OCI-LY7 (cell line): ENCODE data around the gene NPFFR2. TPM values are rescaled to one million over a fixed set of nuclear protein-coding genes. Genes with fewer than 3 reads are reported as not detected.

Experiments
- BruUV-seq: library from RNA; stranded (reverse); fragments of 400-500 nt; replicated peaks from 2 replicates; lab custom pipeline; 2021; lab: Mats Ljungman, UMichigan
- CTCF ChIA-PET: fragments of 300-600 bp; sonication (Branson Sonifier 250); formaldehyde crosslinking; loops from one replicate; lab custom pipeline; 2022; ENCODE audit warnings: antibody characterized with exemption; ENCODE audit not compliant: unreplicated experiment; lab: Charles Lee
- POLR2A ChIA-PET: fragments of 300-600 bp; sonication (Branson Sonifier 250); formaldehyde crosslinking; loops from one replicate; lab custom pipeline; 2022; ENCODE audit warnings: antibody characterized with exemption; lab: Charles Lee
- DNase-seq: peaks from one replicate; pipeline ENCODE4 v3.0.0-alpha.2; 2015; ENCODE audit warnings: low spot score
- H2AFZ ChIP-seq: fragments of 200-600 bp; sonication (generic), shearing (Covaris generic); 2 replicates; pipeline ENCODE4 v1.6.1; 2014; ENCODE audit warnings: mild to moderate bottlenecking, antibody characterized with exemption, low read length, moderate library complexity
- H3K27ac ChIP-seq: fragments of 200-600 bp; sonication (generic); 2 replicates; pipeline ENCODE4 v1.5.1; 2014; ENCODE audit warnings: mixed run types, low read depth, mild to moderate bottlenecking, moderate library complexity, low read length, inconsistent platforms; ENCODE audit not compliant: poor library complexity, severe bottlenecking
- H3K36me3 ChIP-seq: fragments of 200-600 bp; sonication (generic); 2 replicates; pipeline ENCODE4 v1.6.1; 2014; ENCODE audit warnings: mild to moderate bottlenecking, antibody characterized with exemption, low read length, moderate library complexity, mixed read lengths; ENCODE audit not compliant: insufficient read depth
- H3K4me1 ChIP-seq: fragments of 200-600 bp; sonication (generic); 2 replicates; pipeline ENCODE4 v1.5.1; 2014; ENCODE audit warnings: mild to moderate bottlenecking, low read length; ENCODE audit not compliant: insufficient read depth, poor library complexity, severe bottlenecking
- H3K4me2 ChIP-seq: fragments of 200-600 bp; sonication (generic); 2 replicates; pipeline ENCODE4 v1.6.1; 2014; ENCODE audit warnings: mild to moderate bottlenecking, low read length
- H3K4me3 ChIP-seq: fragments of 200-600 bp; sonication (generic); 2 replicates; pipeline ENCODE4 v1.5.1; 2014; ENCODE audit warnings: mild to moderate bottlenecking, low read depth, low read length; ENCODE audit not compliant: poor library complexity, severe bottlenecking
- H3K79me2 ChIP-seq: fragments of 200-600 bp; sonication (generic); 2 replicates; pipeline ENCODE4 v1.6.1; 2016; ENCODE audit warnings: low read depth, mild to moderate bottlenecking, low read length, moderate library complexity, mixed read lengths; ENCODE audit not compliant: insufficient read depth
- H3K9me2 ChIP-seq: fragments of 200-600 bp; sonication (generic); 2 replicates; pipeline ENCODE4 v1.6.1; 2016; ENCODE audit warnings: mild to moderate bottlenecking, low read length, mixed read lengths; ENCODE audit not compliant: insufficient read depth
- H3K9me3 ChIP-seq: fragments of 200-600 bp; sonication (generic); 2 replicates; pipeline ENCODE4 v1.6.1; 2014; ENCODE audit warnings: mild to moderate bottlenecking, mixed run types, low read length, mixed read lengths
- H4K20me1 ChIP-seq: fragments of 200-600 bp; sonication (generic); 2 replicates; pipeline ENCODE4 v1.6.1; 2014; ENCODE audit warnings: mild to moderate bottlenecking, antibody characterized with exemption, low read length, moderate library complexity, mixed read lengths; ENCODE audit not compliant: insufficient read depth
- EZH2phosphoT487 ChIP-seq: fragments of 200-600 bp; sonication (generic); IDR thresholded peaks from 2 replicates; pipeline ENCODE4 v1.6.1; 2018; ENCODE audit warnings: low read depth, borderline replicate concordance, mild to moderate bottlenecking, mixed run types, antibody characterized with exemption, low read length, moderate library complexity, mixed read lengths
- intact Hi-C: fragments of 100-400 bp; cut with micrococcal nuclease; formaldehyde crosslinking; loops from one replicate; pipeline ENCODE4 v1.10.0; 2022; ENCODE audit not compliant: unreplicated experiment
- total RNA-seq, 2 experiments: library from RNA; depleted of rRNA in 1 of 2; stranded (reverse); fragments of >200 nt in 1 of 2; shearing (Covaris generic) in 1 of 2; gene quantifications; 2 replicates each; pipeline ENCODE4 v1.2.3, GENCODE V29; 2014 to 2022
- TF ChIP-seq, protein P1 (sequence below): fragments of 200-600 bp; sonication (generic); conservative IDR thresholded peaks from 2 replicates; pipeline ENCODE4 v1.5.1; 2014; ENCODE audit warnings: mild to moderate bottlenecking, antibody characterized with exemption, low read length, moderate library complexity, mixed read lengths

NPFFR2 gene
- total RNA-seq, 2 experiments from 2014 or later, result not detected

DNA sequence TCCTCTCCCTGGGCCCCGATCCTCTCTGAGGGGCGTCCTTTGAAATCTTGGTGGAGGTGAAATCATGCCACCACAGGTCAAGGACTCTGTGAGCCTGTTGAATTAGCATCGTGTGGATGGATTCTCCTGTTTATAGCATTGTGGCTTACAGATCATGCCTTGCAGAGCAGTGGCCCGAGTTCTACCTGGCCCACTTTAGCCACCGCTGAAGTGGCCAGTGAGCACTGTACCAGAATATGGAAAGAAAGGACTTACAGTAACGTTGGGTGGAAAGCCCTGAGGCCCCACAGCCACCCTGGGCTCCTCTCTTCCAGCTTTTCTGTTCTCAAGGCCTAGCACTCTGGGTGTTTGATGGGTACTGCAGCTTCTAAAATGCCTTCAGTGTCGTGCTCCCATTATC, 35.3 kb downstream of the NPFFR2 start:
- Histone ChIP-seq H3K36me3 (no peaks in the 10 kb centered on the region), H3K9me2 (no peaks in the 10 kb centered on the region), H3K4me2 (no peak overlapping the region), H3K27ac (no peak overlapping the region), H4K20me1 (no peaks in the 10 kb centered on the region), H3K4me1 (no peaks in the 10 kb centered on the region), H3K4me3 (no peak overlapping the region), H3K79me2 (no peaks in the 10 kb centered on the region), H2AFZ (no peak overlapping the region), H3K9me3 (no peaks in the 10 kb centered on the region)
- BruUV-seq, result no TSS peak
- ChIA-PET POLR2A (no interaction called here), CTCF (no interaction called here)
- intact Hi-C loops, result no loop called here
- TF ChIP-seq EZH2phosphoT487, result no peak
- TF ChIP-seq, protein P1, sequence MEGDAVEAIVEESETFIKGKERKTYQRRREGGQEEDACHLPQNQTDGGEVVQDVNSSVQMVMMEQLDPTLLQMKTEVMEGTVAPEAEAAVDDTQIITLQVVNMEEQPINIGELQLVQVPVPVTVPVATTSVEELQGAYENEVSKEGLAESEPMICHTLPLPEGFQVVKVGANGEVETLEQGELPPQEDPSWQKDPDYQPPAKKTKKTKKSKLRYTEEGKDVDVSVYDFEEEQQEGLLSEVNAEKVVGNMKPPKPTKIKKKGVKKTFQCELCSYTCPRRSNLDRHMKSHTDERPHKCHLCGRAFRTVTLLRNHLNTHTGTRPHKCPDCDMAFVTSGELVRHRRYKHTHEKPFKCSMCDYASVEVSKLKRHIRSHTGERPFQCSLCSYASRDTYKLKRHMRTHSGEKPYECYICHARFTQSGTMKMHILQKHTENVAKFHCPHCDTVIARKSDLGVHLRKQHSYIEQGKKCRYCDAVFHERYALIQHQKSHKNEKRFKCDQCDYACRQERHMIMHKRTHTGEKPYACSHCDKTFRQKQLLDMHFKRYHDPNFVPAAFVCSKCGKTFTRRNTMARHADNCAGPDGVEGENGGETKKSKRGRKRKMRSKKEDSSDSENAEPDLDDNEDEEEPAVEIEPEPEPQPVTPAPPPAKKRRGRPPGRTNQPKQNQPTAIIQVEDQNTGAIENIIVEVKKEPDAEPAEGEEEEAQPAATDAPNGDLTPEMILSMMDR, result no peak
- no peak for DNase-seq

DNA sequence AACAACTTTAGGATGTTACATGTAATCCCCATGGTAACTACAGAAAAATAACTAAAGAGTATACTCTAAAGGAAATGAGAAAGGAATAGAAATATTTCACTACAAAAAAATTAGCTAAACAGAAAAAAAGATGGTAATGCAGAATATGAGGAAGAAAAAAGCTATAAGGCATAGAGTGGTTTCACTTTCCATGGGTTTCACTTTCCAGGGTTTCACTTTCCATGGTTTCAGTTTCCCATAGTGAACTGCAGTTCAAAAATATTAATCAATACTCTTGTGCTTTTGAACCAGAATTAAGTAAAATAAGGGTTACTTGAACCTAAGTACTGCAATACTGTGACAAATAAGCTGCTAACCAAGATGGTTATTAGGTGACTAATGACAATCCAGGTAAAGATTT, 42.0 kb downstream of the NPFFR2 start:
- no peaks in the 10 kb centered on the region for H3K36me3 ChIP-seq
- no peaks in the 10 kb centered on the region for H3K9me2 ChIP-seq
- ChIA-PET CTCF (no interaction called here), POLR2A (interaction anchor here (0.5 kb wide), 1 partner anchor 368 kb away, joined by 3 read pairs; no protein-coding TSS in a partner anchor)
- TF ChIP-seq, protein P1, result no peak
- TF ChIP-seq EZH2phosphoT487, result no peak
- no peaks in the 10 kb centered on the region for H3K9me3 ChIP-seq
- H2AFZ ChIP-seq, result no peak overlapping the region
- no peaks in the 10 kb centered on the region for H3K4me1 ChIP-seq
- intact Hi-C loops, result no loop called here
- no peak overlapping the region for H3K4me3 ChIP-seq
- BruUV-seq, result no TSS peak
- no peak for DNase-seq
- no peaks in the 10 kb centered on the region for H4K20me1 ChIP-seq
- no peaks in the 10 kb centered on the region for H3K79me2 ChIP-seq
- no peak overlapping the region for H3K27ac ChIP-seq
- H3K4me2 ChIP-seq, result no peak overlapping the region

DNA sequence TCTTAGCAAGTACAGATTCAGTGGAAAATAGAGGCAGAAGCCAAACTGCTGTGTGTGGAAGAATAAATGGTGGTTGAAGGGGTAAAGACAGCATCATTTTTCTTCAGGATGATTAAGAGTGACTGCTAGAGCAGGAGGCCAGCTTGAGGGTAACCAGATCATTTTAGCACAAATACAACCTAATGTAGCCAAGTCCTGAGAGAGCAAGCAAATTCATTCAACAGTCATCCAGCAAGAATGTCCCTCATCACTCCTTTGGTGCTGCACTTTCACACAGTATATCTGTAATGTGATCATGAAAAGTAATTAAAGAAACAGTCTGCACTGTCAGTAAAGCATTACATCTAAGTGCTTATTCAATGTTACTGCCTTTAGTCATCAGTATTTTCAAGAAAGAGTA, 44.8 kb downstream of the NPFFR2 start:
- Histone ChIP-seq H3K4me2 (no peak overlapping the region), H3K9me3 (no peaks in the 10 kb centered on the region), H2AFZ (no peak overlapping the region), H4K20me1 (no peaks in the 10 kb centered on the region), H3K36me3 (no peaks in the 10 kb centered on the region), H3K9me2 (no peaks in the 10 kb centered on the region), H3K79me2 (no peaks in the 10 kb centered on the region), H3K4me1 (no peaks in the 10 kb centered on the region), H3K27ac (no peak overlapping the region), H3K4me3 (no peak overlapping the region)
- DNase-seq, result no peak
- intact Hi-C loops, result no loop called here
- BruUV-seq, result no TSS peak
- ChIA-PET CTCF (no interaction called here), POLR2A (no interaction called here)
- TF ChIP-seq EZH2phosphoT487, result no peak
- TF ChIP-seq, protein P1, result no peak
